H1 (cell line): ENCODE measurements around the gene GRID1.

Source experiments
- BRCA1 ChIP-seq: IDR thresholded peaks from 2 replicates; pipeline ENCODE4 v1.6.1; 2012; ENCODE audit warnings: low read depth, low read length, improper control_type of control experiment
- CEBPB ChIP-seq: IDR thresholded peaks from 2 replicates; pipeline ENCODE4 v1.6.1; 2012; ENCODE audit warnings: low read depth, low read length
- POLR2A ChIP-seq, 2 experiments: IDR thresholded peaks; 1 replicate in 1 of 2; 2 replicates in 1 of 2; pipeline ENCODE4 v1.6.1; 2011; ENCODE audit warnings: low read depth in 2 of 2, low read length in 2 of 2, mild to moderate bottlenecking in 2 of 2; ENCODE audit errors: control extremely low read depth in 1 of 2
- RAD21 ChIP-seq, 2 experiments: IDR thresholded peaks in 1 of 2; conservative IDR thresholded peaks in 1 of 2; 2 replicates each; pipeline ENCODE4 v1.6.1; 2011; ENCODE audit warnings: low read depth in 2 of 2, low read length in 2 of 2, improper control_type of control experiment in 1 of 2, inconsistent platforms in 1 of 2, mild to moderate bottlenecking in 1 of 2, moderate library complexity in 1 of 2
- RFX5 ChIP-seq: IDR thresholded peaks from 2 replicates; pipeline ENCODE4 v1.6.1; 2011; ENCODE audit warnings: low read depth, low read length, improper control_type of control experiment, borderline replicate concordance
- ZNF274 ChIP-seq: IDR thresholded peaks from 2 replicates; pipeline ENCODE4 v1.7.0; 2012; ENCODE audit warnings: low read length, borderline replicate concordance; ENCODE audit errors: extremely low read depth
- TF ChIP-seq, protein P1 (sequence below): IDR thresholded peaks from 2 replicates; pipeline ENCODE4 v1.6.1; 2011; ENCODE audit warnings: low read length, improper control_type of control experiment
- TF ChIP-seq, protein P2 (sequence below), 3 experiments: IDR thresholded peaks; 1 replicate in 2 of 3; 2 replicates in 1 of 3; pipeline versions ENCODE4 v1.5.1 to v1.6.1; 2011; ENCODE audit warnings: low read length in 3 of 3, mild to moderate bottlenecking in 3 of 3, inconsistent platforms in 2 of 3, low read depth in 1 of 3, moderate library complexity in 1 of 3; ENCODE audit not compliant: insufficient read depth in 1 of 3; ENCODE audit errors: control extremely low read depth in 1 of 3
- TF ChIP-seq, protein P3 (sequence below): IDR thresholded peaks from 2 replicates; pipeline ENCODE4 v1.6.1; 2011; ENCODE audit warnings: low read depth, mild to moderate bottlenecking, low read length; ENCODE audit not compliant: insufficient read depth
- TF ChIP-seq, protein P4 (sequence below): IDR thresholded peaks from 2 replicates; pipeline ENCODE4 v1.6.1; 2012; ENCODE audit warnings: inconsistent platforms

DNA sequence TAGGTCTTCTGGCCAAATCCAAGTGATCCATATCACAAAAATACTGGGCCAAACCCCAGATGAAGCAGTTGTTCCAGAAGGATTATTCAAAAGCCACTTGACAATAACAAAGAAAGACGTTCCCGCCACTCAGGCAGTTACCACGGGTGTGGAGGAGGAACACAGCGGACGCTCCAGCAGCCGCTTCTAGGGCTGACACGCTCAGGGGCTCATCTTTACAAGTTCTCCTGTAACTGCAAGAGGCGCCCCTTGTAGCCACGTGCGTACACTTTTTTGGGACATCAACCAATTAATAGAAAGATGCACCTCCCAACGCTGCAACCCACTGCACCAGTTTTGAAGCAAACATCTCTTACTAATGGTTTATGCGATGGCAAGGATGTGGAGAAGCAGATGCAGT, 159.4 kb downstream of the GRID1 start:
- TF ChIP-seq POLR2A (IDR thresholded peaks at IDR 0.05; ENCODE audit: control extremely low read depth in 1 of 2, low read depth in 2 of 2, low read length in 2 of 2): no peak
- TF ChIP-seq, protein P1, sequence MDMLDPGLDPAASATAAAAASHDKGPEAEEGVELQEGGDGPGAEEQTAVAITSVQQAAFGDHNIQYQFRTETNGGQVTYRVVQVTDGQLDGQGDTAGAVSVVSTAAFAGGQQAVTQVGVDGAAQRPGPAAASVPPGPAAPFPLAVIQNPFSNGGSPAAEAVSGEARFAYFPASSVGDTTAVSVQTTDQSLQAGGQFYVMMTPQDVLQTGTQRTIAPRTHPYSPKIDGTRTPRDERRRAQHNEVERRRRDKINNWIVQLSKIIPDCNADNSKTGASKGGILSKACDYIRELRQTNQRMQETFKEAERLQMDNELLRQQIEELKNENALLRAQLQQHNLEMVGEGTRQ: no peak
- TF ChIP-seq CEBPB: no peak
- TF ChIP-seq, protein P2, sequence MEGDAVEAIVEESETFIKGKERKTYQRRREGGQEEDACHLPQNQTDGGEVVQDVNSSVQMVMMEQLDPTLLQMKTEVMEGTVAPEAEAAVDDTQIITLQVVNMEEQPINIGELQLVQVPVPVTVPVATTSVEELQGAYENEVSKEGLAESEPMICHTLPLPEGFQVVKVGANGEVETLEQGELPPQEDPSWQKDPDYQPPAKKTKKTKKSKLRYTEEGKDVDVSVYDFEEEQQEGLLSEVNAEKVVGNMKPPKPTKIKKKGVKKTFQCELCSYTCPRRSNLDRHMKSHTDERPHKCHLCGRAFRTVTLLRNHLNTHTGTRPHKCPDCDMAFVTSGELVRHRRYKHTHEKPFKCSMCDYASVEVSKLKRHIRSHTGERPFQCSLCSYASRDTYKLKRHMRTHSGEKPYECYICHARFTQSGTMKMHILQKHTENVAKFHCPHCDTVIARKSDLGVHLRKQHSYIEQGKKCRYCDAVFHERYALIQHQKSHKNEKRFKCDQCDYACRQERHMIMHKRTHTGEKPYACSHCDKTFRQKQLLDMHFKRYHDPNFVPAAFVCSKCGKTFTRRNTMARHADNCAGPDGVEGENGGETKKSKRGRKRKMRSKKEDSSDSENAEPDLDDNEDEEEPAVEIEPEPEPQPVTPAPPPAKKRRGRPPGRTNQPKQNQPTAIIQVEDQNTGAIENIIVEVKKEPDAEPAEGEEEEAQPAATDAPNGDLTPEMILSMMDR (IDR thresholded peaks at IDR 0.05; ENCODE audit: control extremely low read depth in 1 of 3, insufficient read depth in 1 of 3, low read depth in 1 of 3, low read length in 3 of 3): no peak
- TF ChIP-seq RFX5: no peak
- TF ChIP-seq, protein P3, sequence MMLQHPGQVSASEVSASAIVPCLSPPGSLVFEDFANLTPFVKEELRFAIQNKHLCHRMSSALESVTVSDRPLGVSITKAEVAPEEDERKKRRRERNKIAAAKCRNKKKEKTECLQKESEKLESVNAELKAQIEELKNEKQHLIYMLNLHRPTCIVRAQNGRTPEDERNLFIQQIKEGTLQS: no peak
- TF ChIP-seq RAD21 (IDR thresholded peaks at IDR 0.05 in 1 of 2, conservative IDR thresholded peaks at IDR 0.05 in 1 of 2; ENCODE audit: low read depth in 2 of 2, low read length in 2 of 2): no peak
- TF ChIP-seq, protein P4, sequence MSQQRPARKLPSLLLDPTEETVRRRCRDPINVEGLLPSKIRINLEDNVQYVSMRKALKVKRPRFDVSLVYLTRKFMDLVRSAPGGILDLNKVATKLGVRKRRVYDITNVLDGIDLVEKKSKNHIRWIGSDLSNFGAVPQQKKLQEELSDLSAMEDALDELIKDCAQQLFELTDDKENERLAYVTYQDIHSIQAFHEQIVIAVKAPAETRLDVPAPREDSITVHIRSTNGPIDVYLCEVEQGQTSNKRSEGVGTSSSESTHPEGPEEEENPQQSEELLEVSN: no peak
- TF ChIP-seq ZNF274: no peak
- no peak for TF ChIP-seq BRCA1
